ENCODE measurements around the gene POU2AF1. TPM values are rescaled to one million over a fixed set of nuclear protein-coding genes. Genes with fewer than 3 reads are reported as not detected.

Gene POU2AF1
- total RNA-seq, 1 experiment from 2014 or later, result not detected

DNA sequence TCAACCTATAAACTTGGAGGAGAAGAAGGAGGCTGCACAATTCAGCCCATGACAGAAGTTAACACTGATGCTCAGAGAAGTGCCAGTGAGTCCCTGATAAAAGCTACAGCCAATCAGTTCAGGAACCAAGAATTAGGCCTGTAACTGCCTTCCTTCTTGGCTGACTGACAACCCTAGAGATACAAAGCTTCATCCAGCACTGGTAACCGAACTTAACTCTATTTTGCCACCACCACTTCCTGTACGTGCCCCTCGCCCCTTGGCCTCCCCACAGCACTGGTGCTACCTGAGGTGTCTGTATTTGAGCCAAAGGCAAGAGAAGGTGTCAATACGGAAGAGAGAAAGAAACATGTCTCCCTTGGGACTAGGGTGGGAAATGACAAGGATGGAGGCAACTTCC lies 40.1 kb upstream of the POU2AF1 start:
- TF ChIP-seq EZH2phosphoT487 (IDR thresholded peaks at IDR 0.05; ENCODE audit: borderline replicate concordance, low read length), result no peak
- TF ChIP-seq, protein P1, sequence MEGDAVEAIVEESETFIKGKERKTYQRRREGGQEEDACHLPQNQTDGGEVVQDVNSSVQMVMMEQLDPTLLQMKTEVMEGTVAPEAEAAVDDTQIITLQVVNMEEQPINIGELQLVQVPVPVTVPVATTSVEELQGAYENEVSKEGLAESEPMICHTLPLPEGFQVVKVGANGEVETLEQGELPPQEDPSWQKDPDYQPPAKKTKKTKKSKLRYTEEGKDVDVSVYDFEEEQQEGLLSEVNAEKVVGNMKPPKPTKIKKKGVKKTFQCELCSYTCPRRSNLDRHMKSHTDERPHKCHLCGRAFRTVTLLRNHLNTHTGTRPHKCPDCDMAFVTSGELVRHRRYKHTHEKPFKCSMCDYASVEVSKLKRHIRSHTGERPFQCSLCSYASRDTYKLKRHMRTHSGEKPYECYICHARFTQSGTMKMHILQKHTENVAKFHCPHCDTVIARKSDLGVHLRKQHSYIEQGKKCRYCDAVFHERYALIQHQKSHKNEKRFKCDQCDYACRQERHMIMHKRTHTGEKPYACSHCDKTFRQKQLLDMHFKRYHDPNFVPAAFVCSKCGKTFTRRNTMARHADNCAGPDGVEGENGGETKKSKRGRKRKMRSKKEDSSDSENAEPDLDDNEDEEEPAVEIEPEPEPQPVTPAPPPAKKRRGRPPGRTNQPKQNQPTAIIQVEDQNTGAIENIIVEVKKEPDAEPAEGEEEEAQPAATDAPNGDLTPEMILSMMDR (conservative IDR thresholded peaks at IDR 0.05; ENCODE audit: low read depth, low read length), result no peak
- TF ChIP-seq EZH2 (IDR thresholded peaks at IDR 0.05; ENCODE audit: low read length, unreplicated experiment), result no peak
- H2AFZ ChIP-seq (ENCODE audit: low read length), result no peak overlapping the region
- no peak overlapping the region for H3K4me3 ChIP-seq (ENCODE audit: low read length)
- no peaks in the 10 kb centered on the region for H3K4me1 ChIP-seq (ENCODE audit: insufficient read depth, low read length)
- no peak overlapping the region for H3K4me2 ChIP-seq (ENCODE audit: low read length)
- BruUV-seq (replicated peaks), result no TSS peak
- peaks cover 29% of the 10 kb centered on the region for H3K27me3 ChIP-seq (ENCODE audit: low read length)
- H4K20me1 ChIP-seq (ENCODE audit: low read length), result no peaks in the 10 kb centered on the region
- H3F3A ChIP-seq (ENCODE audit: low read length, unreplicated experiment), result no peaks in the 10 kb centered on the region
- ChIA-PET POLR2A (ENCODE audit: unreplicated experiment) (no interaction called here), CTCF (no interaction called here)
- H3K9ac ChIP-seq (ENCODE audit: low read length), result no peak overlapping the region
- H3K9me3 ChIP-seq (ENCODE audit: low read length), result no peaks in the 10 kb centered on the region
- ATAC-seq (no peak), DNase-seq (no peak)
- no peaks in the 10 kb centered on the region for H3K36me3 ChIP-seq (ENCODE audit: low read depth, low read length)
- H3K79me2 ChIP-seq (ENCODE audit: low read length), result no peaks in the 10 kb centered on the region
- H3K9me2 ChIP-seq (replicated peaks; ENCODE audit: low read length), result no peaks in the 10 kb centered on the region
- no peak overlapping the region for H3K27ac ChIP-seq (ENCODE audit: low read length)
- intact Hi-C loops (cut with micrococcal nuclease), result no loop called here

DNA sequence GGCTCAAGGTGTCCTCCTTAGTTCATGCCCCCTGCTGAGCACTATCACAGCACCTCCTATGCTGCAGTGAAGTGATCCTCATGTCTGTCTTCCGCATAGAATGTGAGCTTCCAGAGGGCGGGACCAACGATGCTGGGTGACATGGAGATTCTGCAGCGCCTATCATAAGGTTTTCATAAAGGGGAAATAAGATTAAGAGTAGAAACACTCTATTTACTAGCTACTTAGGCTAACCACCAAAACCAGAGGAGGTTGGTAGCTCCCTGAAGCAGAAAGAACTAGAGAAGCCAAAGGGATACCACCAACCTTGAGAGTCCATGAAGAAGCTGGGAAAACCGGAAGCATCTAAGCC lies 39.3 kb upstream of the POU2AF1 start:
- DNase-seq (no peak), ATAC-seq (no peak)
- intact Hi-C loops (cut with micrococcal nuclease), result no loop called here
- no peaks in the 10 kb centered on the region for H3K9me3 ChIP-seq (ENCODE audit: low read length)
- H3K4me1 ChIP-seq (ENCODE audit: insufficient read depth, low read length), result no peaks in the 10 kb centered on the region
- no peaks in the 10 kb centered on the region for H3K79me2 ChIP-seq (ENCODE audit: low read length)
- no peak overlapping the region for H3K4me3 ChIP-seq (ENCODE audit: low read length)
- H3K4me2 ChIP-seq (ENCODE audit: low read length), result no peak overlapping the region
- H3K9me2 ChIP-seq (replicated peaks; ENCODE audit: low read length), result no peaks in the 10 kb centered on the region
- H4K20me1 ChIP-seq (ENCODE audit: low read length), result no peaks in the 10 kb centered on the region
- H3K36me3 ChIP-seq (ENCODE audit: low read depth, low read length), result no peaks in the 10 kb centered on the region
- H3K27ac ChIP-seq (ENCODE audit: low read length), result no peak overlapping the region
- TF ChIP-seq, protein P1 (conservative IDR thresholded peaks at IDR 0.05; ENCODE audit: low read depth, low read length), result no peak
- TF ChIP-seq EZH2phosphoT487 (IDR thresholded peaks at IDR 0.05; ENCODE audit: borderline replicate concordance, low read length), result no peak
- TF ChIP-seq EZH2 (IDR thresholded peaks at IDR 0.05; ENCODE audit: low read length, unreplicated experiment), result no peak
- CTCF ChIA-PET, result no interaction called here
- no peak overlapping the region for H2AFZ ChIP-seq (ENCODE audit: low read length)
- H3F3A ChIP-seq (ENCODE audit: low read length, unreplicated experiment), result no peaks in the 10 kb centered on the region
- no peak overlapping the region for H3K9ac ChIP-seq (ENCODE audit: low read length)
- no TSS peak for BruUV-seq (replicated peaks)
- POLR2A ChIA-PET (ENCODE audit: unreplicated experiment), result no interaction called here
- peaks cover 37% of the 10 kb centered on the region for H3K27me3 ChIP-seq (ENCODE audit: low read length)

DNA sequence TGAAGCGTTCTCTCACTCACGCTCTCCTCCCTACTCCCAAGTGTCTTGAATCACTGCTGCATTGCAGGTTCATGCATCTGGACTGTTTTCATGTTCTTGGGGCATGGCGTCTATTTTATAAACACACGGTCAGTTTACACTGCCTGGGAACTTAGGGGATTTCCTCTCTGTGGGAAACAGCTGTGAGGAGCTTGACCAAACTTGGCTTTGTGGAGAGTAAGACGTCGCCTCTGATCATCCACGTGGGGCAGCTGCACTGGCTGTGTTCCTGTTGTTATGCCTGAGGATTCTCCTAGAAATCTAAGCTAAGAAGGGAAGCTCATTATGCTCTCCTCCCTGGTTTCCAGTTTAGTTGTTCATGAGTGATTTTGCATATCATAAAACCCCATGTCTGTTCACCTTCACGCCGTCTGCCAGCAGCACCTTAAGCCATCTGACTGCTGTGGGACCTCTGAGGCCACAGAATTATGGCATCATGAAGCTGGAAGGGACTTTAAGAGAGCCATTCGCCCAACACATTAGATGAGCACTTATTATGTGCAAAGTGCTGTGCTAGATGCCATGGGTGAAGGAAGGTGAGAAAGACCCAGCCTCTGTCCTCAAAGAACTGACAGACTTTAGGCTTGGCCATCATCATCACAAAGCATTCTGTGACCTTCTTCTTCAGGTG lies 38.8 kb upstream of the POU2AF1 start:
- Histone ChIP-seq H3K79me2 (ENCODE audit: low read length) (no peaks in the 10 kb centered on the region), H3K9ac (ENCODE audit: low read length) (no peak overlapping the region), H3K36me3 (ENCODE audit: low read depth, low read length) (no peaks in the 10 kb centered on the region), H4K20me1 (ENCODE audit: low read length) (no peaks in the 10 kb centered on the region), H3K9me2 (replicated peaks; ENCODE audit: low read length) (no peaks in the 10 kb centered on the region), H3K9me3 (ENCODE audit: low read length) (no peaks in the 10 kb centered on the region), H2AFZ (ENCODE audit: low read length) (no peak overlapping the region), H3K27ac (ENCODE audit: low read length) (no peak overlapping the region), H3K4me1 (ENCODE audit: insufficient read depth, low read length) (no peaks in the 10 kb centered on the region), H3K4me2 (ENCODE audit: low read length) (no peak overlapping the region), H3F3A (ENCODE audit: low read length, unreplicated experiment) (no peaks in the 10 kb centered on the region), H3K27me3 (ENCODE audit: low read length) (peaks cover 42% of the 10 kb centered on the region), H3K4me3 (ENCODE audit: low read length) (no peak overlapping the region)
- ATAC-seq (no peak), DNase-seq (no peak)
- no TSS peak for BruUV-seq (replicated peaks)
- ChIA-PET POLR2A (ENCODE audit: unreplicated experiment) (no interaction called here), CTCF (no interaction called here)
- intact Hi-C loops (cut with micrococcal nuclease), result no loop called here
- TF ChIP-seq EZH2 (IDR thresholded peaks at IDR 0.05; ENCODE audit: low read length, unreplicated experiment) (no peak), EZH2phosphoT487 (IDR thresholded peaks at IDR 0.05; ENCODE audit: borderline replicate concordance, low read length) (no peak)
- TF ChIP-seq, protein P1 (conservative IDR thresholded peaks at IDR 0.05; ENCODE audit: low read depth, low read length), result no peak

Data from PC-3 (cell line).